ENCODE data around the gene ALX4.

GRCh38 chr11:44243086-44243485 lies 66.9 kb downstream of the ALX4 start:
- no peak for TF ChIP-seq CTCF (IDR thresholded peaks at IDR 0.05)
- TF ChIP-seq EZH2 (IDR thresholded peaks at IDR 0.05): no peak
- no peak for TF ChIP-seq EZH2phosphoT487 (IDR thresholded peaks at IDR 0.05)

Data from neural progenitor cell (in vitro differentiated cells).